Measurements from ENCODE around the gene TGFBR2.

TGFBR2 gene

GRCh38 chr3:30742796-30743619, 136.6 kb downstream of the TGFBR2 start:
- FAIRE-seq (no peak), DNase-seq (ENCODE audit: insufficient read length, low spot score) (no peak)

Data from HTR-8/SVneo (cell line).